HG03432 (cell line): Measurements from ENCODE around the gene FER.
"Not testable (repeated sequence)": the region's sequence is repeated elsewhere in the genome, so short reads cannot be mapped to it uniquely, and the experiment has no call there.

Experiments used
- ATAC-seq: cut with Tn5 transposase; IDR thresholded peaks from one replicate; pipeline ENCODE4 v1.9.1; 2021; ENCODE audit warnings: mild to moderate bottlenecking, moderate library complexity; ENCODE audit not compliant: unreplicated experiment

The FER gene

DNA sequence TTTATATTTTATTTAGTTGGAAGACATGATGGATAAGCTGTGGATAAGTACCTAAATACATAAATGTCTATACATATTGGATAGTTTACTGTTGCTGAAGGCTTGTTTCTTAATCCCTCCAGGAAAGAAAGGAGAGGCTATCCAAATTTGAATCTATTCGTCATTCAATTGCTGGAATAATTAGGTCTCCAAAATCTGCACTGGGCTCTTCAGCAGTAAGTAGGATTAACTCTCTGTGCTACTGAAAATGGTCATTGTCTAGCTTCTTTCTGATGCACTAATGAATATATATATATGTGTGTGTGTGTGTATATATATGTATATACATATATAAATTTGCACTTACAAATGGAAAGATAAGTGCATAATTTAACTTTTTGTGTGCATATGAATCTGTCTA, 198.3 kb downstream of the FER start:
- ATAC-seq = no peak

DNA sequence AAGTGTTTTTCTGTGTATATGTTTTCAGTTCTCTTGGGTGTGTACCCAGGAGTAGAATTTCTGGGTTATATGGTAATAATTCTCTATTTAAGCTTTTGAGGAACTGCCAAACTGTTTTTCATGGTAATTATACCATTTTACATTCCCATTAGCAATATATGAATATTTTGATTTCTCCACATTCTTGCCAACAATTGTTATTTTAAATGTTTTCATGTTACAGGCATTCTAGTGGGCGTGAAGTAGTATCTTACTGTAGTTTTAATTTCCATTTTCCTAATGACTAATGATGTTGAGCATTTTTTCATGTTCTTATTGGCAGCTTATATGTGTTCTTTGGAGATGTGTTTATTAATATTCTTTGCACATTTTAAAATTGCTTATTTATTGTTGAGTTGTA, 199.5 kb downstream of the FER start:
- ATAC-seq = no peak

DNA sequence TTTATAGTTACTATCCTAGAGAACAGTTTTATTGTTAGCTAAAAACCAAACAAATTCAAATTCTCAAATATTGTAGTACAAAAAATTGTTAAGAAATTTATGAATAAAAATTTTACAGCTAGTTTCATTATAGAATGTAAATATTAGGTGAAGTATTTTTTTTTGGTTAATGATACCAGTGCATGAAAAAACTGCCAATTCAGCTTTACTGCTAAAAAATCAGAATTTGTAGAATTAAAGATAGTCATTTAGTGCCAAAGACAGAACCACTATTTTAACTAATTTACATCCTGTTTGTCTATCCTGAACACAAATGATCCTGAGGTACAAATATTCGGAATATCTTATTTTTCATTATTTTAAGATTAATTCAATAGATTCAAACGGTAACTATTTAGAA, 202.6 kb downstream of the FER start:
- ATAC-seq = no peak

DNA sequence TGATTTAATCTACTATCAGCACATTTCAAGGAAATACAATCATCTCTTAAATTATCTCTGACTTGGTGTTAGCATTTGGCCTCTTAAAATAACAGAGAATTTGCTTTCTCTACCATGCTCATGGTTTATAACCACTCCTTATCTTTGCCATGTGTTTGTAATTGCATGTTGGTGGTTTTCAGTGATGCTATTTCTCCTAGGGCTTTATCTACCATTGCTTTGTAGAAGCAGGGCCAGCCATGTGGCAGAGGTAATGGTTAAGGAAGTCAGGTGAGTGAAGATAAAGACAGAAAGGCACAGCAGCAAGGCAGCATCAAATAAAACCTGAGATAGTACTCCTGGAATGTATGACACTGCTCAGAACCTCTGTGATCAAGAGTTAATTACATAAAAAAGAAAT, 206.2 kb downstream of the FER start:
- no peak for ATAC-seq

DNA sequence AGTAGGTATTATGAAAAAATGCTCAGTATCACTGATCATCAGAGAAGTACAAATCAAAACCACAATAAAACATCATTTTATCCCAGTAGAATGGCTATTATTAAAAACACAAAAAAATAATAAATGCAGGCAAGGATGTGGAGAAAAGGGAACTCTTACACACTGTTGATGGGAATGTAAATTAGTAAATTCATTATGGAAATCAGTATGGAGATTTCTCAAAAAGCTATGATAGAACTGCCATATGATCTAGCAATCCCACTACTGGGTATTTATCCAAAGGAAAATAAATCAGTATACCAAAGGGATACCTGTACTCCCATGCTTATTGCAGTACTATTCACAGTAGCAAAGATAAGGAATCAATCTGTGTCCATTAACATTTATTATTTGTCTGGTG, 209.6 kb downstream of the FER start:
- ATAC-seq = no peak

DNA sequence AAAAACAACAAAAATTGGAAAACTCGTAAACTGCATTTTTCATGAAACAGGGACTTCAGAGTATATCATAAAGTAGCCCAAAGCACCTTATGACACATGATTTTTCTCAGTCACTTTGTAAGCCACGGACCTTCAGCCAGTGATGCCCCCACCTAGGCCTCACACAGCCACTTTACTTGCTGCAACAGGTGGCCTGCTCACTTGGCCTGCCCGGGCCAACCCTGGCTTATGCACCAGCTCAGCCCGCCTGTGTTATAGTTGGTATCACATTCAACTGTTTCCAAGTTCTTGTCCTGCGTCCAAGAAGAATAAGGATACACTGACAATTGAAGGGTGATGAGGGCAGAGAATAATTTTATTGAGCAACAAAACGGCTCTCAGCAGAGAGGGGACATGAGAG, 219.2 kb downstream of the FER start:
- ATAC-seq = no peak

DNA sequence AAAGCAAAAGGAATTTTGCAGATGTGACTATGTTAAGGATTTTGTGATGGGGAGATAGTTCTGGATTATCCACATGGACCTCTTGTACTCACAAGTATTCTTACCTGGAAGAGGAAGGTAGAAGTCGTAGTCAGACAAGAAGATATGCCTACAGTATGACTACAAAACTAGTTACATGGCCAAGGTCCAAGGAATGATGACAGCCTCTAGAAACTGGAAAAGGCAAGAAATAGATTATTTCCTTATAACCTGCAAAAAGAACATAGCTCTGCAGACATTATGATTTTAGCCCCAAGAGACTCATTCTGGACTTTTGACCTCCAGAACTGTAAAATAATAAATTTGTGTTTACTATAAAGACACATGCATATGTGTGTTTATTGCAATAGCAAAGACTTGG, 226.9 kb downstream of the FER start:
- ATAC-seq = no peak

- ATAC-seq = no peak
Observed at GRCh38 chr5:108975697-108976096, 228.0 kb downstream of the FER start.

- no peak for ATAC-seq
Observed at GRCh38 chr5:108983461-108984092, 235.9 kb downstream of the FER start.

DNA sequence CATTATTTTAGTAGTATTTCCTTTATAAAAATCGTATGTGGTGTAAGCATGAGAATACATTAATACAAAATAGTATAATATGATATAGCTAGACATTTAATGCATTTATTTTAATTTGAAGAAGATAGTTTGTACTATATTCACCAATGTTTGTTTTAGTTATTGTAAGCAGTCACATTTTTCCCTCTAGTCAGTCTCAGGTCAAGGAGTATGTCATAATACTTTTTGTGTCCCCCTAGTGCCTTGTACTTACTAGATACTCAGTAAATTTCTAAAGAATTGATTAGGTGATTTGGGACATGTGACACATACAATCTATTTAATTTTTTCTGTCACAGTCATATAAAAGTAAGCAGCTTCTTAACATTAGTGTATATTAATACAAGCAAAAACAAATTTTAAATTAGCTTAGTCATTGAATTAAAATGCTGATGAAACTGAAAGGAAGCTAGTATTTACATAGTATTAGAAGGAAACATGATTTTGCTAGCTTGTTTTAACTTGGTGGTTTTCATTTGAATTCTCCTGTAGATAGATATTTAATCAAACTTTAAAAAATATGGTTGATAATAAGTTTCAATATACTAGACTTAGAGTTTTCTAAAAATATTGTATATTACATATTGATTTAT, 242.2 kb downstream of the FER start:
- ATAC-seq = no peak

DNA sequence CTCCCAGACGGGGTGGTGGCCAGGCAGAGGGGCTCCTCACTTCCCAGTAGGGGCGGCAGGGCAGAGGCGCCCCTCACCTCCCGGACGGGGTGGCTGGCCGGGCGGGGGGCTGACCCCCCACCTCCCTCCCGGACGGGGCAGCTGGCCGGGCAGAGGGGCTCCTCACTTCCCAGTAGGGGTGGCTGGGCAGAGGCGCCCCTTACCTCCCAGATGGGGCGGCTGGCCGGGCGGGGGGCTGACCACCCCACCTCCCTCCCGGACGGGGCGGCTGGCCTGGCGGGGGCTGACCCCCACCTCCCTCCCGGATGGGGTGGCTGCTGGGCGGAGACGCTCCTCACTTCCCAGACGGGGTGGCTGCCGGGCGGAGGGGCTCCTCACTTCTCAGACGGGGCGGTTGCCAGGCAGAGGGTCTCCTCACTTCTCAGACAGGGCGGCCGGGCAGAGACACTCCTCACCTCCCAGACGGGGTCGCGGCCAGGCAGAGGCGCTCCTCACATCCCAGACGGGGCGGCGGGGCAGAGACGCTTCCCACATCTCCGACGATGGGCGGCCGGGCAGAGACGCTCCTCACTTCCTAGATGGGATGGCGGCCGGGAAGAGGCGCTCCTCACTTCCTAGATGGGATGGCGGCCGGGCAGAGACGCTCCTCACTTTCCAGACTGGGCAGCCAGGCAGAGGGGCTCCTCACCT, 244.8 kb downstream of the FER start:
- ATAC-seq = not testable (repeated sequence)

DNA sequence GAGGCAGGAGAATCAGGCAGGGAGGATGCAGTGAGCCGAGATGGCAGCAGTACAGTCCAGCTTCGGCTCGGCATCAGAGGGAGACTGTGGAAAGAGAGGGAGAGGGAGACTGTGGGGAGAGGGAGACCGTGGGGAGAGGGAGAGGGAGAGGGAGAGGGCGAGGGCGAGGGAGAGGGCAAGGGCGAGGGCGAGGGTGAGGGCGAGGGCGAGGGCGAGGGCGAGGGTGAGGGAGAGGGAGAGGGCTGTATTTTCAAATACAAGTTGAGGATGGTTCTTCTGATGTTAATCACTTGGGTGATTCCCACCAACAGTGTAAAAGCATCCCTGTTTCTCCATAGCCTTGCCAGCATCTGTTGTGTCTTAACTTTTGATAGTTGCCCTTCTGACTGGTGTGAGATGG, 245.7 kb downstream of the FER start:
- ATAC-seq = not testable (repeated sequence)

- ATAC-seq = no peak
Observed at GRCh38 chr5:108997720-108998119, 250.0 kb downstream of the FER start.

DNA sequence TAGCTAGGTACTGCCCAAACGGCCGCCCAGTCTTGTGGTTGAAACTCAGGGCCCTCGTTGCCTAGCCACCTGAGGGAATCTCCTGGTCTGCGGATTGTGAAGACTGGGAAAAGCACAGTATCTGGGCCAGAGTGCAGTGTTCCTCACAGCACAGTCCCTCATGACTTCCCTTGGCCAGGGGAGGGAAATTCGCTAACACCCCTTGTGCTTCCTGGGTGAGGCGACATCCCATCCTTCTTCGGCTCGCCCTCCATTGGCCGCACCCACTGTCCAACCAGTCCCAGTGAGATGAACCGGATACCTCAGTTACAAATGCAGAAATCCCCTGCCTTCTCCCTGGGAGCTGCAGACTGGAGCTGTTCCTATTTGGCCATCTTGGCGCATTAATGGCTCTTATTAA, 250.5 kb downstream of the FER start:
- no peak for ATAC-seq

DNA sequence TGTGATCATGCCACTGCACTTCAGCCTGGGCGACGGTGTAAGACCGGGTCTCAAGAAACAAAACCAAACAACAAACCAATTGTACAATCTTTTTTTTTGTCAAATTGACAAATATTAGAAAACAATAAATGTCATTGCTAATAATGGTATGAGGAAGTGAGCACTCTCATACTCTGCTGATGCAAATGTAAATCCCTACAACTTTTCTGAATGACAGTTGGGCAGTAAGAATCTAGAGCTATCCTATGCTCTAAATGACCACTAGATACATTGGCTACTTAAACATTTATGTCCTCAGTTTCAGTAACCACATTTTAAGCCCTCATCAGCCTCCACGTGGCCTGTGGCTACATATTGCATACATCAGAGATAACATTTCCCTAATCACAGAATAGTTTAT, 256.2 kb downstream of the FER start:
- peak; percentile 64 for ATAC-seq

GRCh38 chr5:109005297-109006009, 257.8 kb downstream of the FER start:
- ATAC-seq = no peak

DNA sequence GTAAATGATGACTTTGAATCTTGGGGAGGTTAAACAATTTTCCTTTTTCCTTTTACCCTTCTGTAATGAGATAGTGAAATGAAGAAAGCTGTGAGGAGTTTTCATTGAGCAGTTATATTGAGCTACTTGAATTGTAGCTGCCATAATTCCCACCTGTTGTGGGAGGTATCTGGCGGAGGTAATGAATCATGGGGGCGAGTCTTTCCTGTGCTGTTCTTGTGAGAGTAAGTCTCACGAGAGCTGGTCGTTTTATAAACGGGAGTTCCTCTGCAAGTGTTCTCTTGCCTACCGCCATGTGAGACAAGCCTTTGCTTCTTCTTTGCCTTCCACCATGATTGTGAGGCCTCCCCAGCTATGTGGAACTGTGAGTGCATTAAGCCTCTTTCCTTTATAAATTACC, 258.4 kb downstream of the FER start:
- no peak for ATAC-seq

GRCh38 chr5:109016300-109016699, 268.6 kb downstream of the FER start:
- ATAC-seq = no peak

DNA sequence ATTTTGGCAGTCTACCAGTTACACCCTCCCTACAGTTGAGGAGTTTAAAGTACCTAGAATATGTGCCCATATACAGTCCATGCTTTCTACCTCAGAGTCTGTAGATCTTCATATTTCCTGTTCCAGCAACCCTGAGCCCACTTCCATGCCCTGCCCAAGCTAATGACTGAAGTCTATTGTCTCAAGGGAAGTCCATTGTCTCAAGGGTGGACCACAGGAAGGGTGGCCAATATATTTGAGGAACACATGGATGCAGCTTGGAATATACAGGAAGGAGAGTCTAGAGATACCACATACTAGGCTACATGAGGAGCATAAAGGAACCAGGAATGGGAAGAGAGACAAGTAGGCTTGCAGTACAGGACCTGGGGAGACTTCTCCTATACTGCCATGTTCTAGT, 274.4 kb downstream of the FER start:
- no peak for ATAC-seq

DNA sequence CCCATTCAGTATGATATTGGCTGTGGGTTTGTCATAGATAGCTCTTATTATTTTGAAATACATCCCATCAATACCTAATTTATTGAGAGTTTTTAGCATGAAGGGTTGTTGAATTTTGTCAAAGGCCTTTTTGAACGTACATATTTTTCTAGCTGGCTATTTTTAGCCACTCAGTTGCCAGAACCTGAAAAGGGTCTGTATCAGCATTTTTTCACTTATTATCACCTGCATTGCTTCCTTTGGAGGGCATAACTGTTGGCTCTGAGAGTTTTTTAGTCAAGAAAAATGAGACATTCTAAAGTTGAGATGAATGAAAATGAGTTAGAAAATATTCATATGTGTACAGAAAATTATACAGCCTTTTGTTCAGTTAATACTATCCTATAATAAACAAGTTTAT, 278.0 kb downstream of the FER start:
- not testable (repeated sequence) for ATAC-seq

- no peak for ATAC-seq
Observed at GRCh38 chr5:109027983-109028607, 280.4 kb downstream of the FER start.
